ENCODE data around the gene PAM.

Gene PAM

DNA sequence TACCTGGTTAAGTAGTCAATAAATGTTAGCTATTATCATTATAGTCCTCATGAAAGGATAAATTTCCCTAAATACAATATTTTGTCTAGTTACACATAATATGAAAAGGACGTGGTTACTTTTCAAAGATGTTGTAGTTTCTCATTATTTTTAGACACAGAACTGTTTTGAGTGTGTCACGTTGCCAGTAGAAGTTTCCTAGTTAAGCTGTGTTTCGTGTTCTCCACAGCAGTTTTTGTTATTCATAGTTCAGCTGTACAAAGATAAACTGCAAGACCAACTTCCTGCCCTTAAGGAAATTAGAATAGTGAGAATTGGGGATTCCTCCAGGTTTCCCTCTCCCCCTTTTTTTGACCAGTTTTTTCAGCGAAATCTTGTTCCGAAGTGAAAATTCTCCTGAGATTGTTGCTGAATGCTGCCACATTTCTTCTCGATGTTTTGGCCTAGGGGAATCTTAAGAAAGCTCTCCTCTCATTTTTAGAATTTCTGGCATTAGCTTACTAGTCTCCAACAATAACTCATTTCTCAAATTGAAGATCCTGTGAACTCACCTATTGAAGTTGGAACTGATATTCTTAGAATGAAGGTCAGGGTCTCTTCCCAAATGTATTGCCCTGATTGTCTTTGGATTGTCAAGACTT, 176.1 kb downstream of the PAM start:
- TF ChIP-seq TAF1 (IDR thresholded peaks at IDR 0.05; ENCODE audit: low read depth, low read length) (no peak), PAX5 (IDR thresholded peaks at IDR 0.05; ENCODE audit: insufficient read depth, low read length, severe bottlenecking) (no peak), POU2F2 (IDR thresholded peaks at IDR 0.05; ENCODE audit: low read depth, low read length) (no peak), POLR2A (IDR thresholded peaks at IDR 0.05; ENCODE audit: low read depth, low read length) (no peak), POLR2AphosphoS5 (IDR thresholded peaks at IDR 0.05; ENCODE audit: low read depth, low read length) (no peak), SPI1 (IDR thresholded peaks at IDR 0.05; ENCODE audit: low read depth, low read length) (no peak)
- no peak for FAIRE-seq

DNA sequence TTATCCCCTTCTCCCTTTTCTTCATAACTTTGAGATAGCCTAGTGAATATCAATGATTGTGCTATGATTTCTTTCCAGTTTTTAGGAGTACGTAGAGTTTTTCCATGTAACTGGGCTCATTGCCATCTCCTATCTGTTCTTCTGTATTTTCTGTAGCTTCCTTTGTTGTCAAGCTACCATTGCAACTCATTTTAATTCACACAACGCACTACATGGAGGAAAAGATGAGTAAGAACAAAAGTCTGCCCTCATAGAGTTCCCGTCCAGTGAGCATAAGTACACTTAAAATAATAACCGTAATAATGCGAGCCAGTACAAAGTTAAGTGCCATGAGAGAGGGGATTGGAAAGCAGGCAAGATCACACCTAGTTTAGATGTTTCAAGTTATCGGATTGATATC, 177.7 kb downstream of the PAM start:
- DNase-seq (ENCODE audit: insufficient read length, low spot score) (no peak), FAIRE-seq (no peak)
- TF ChIP-seq TAF1 (IDR thresholded peaks at IDR 0.05; ENCODE audit: low read depth, low read length), result no peak
- TF ChIP-seq POLR2AphosphoS5 (IDR thresholded peaks at IDR 0.05; ENCODE audit: low read depth, low read length), result no peak
- no peak for TF ChIP-seq POLR2A (IDR thresholded peaks at IDR 0.05; ENCODE audit: low read depth, low read length)
- TF ChIP-seq POU2F2 (IDR thresholded peaks at IDR 0.05; ENCODE audit: low read depth, low read length), result no peak
- TF ChIP-seq SPI1 (IDR thresholded peaks at IDR 0.05; ENCODE audit: low read depth, low read length), result no peak
- no peak for TF ChIP-seq PAX5 (IDR thresholded peaks at IDR 0.05; ENCODE audit: insufficient read depth, low read length, severe bottlenecking)

More for the DNA sequence above, 176.1 kb downstream of the PAM start:
- DNase-seq (ENCODE audit: insufficient read length, low spot score), result no peak

DNA sequence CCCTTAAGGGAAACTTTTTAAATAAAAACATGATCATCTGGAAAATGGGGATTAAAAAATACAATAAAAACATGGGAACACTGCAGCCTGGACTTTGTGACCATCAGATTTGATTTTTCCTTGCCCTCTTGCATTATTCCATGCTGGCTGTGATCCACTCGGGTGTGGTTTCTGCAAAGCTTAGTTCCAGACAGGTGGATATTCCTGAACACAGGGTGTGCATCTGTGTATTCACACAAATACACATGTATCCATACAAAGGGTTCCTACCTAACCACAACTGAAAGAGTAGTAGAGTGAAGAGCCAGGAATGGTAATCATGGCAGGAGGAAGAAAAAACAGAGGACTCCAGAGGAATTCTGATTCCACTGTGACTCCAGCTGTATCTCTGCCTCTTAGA, 178.2 kb downstream of the PAM start:
- no peak for DNase-seq (ENCODE audit: insufficient read length, low spot score)
- no peak for FAIRE-seq
- no peak for TF ChIP-seq POLR2A (IDR thresholded peaks at IDR 0.05; ENCODE audit: low read depth, low read length)
- no peak for TF ChIP-seq SPI1 (IDR thresholded peaks at IDR 0.05; ENCODE audit: low read depth, low read length)
- TF ChIP-seq TAF1 (IDR thresholded peaks at IDR 0.05; ENCODE audit: low read depth, low read length), result no peak
- TF ChIP-seq PAX5 (IDR thresholded peaks at IDR 0.05; ENCODE audit: insufficient read depth, low read length, severe bottlenecking), result no peak
- no peak for TF ChIP-seq POLR2AphosphoS5 (IDR thresholded peaks at IDR 0.05; ENCODE audit: low read depth, low read length)
- no peak for TF ChIP-seq POU2F2 (IDR thresholded peaks at IDR 0.05; ENCODE audit: low read depth, low read length)

DNA sequence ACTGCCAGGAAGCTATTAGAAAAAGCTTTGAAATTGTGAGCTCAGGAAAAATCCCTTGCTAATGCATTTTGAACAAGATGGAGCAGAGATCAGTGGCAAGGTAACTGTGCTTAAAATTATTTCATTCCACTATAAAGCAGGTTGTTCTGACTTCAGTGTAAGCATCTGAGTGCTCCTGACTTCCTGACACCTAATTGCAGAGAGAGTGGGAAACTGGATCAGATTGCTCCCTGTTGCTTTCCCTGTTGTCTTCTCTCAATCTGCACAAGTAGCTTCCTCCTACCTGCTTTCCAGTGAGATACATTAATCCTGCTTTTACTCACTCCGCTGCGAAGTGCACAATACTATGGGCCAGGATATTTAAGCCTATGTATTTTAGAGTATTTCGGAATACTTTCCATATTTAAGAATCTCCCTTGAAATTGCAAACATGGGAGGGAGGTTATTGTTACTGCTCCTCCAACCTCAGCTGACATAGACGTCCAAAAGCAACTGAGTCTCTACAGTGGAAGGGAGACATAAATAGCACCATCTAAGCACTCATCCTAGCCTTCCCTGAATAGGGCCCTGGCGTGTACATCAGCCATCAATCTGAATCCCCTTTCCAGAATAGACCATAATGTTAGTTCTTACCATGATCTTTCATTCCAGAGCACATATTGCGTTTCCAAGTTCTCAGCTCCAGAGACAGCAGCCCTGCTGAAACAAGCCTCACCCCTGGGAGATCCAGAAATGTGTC, 178.8 kb downstream of the PAM start:
- no peak for FAIRE-seq
- no peak for DNase-seq (ENCODE audit: insufficient read length, low spot score)
- TF ChIP-seq TAF1 (IDR thresholded peaks at IDR 0.05; ENCODE audit: low read depth, low read length), result no peak
- TF ChIP-seq POLR2AphosphoS5 (IDR thresholded peaks at IDR 0.05; ENCODE audit: low read depth, low read length), result no peak
- no peak for TF ChIP-seq POLR2A (IDR thresholded peaks at IDR 0.05; ENCODE audit: low read depth, low read length)
- TF ChIP-seq PAX5 (IDR thresholded peaks at IDR 0.05; ENCODE audit: insufficient read depth, low read length, severe bottlenecking), result no peak
- TF ChIP-seq SPI1 (IDR thresholded peaks at IDR 0.05; ENCODE audit: low read depth, low read length), result no peak
- TF ChIP-seq POU2F2 (IDR thresholded peaks at IDR 0.05; ENCODE audit: low read depth, low read length), result no peak

GRCh38 chr5:102937894-102938293, 182.8 kb downstream of the PAM start:
- no peak for TF ChIP-seq SPI1 (IDR thresholded peaks at IDR 0.05; ENCODE audit: low read depth, low read length)
- no peak for TF ChIP-seq POU2F2 (IDR thresholded peaks at IDR 0.05; ENCODE audit: low read depth, low read length)
- TF ChIP-seq PAX5 (IDR thresholded peaks at IDR 0.05; ENCODE audit: insufficient read depth, low read length, severe bottlenecking), result no peak
- TF ChIP-seq POLR2A (IDR thresholded peaks at IDR 0.05; ENCODE audit: low read depth, low read length), result no peak
- TF ChIP-seq TAF1 (IDR thresholded peaks at IDR 0.05; ENCODE audit: low read depth, low read length), result no peak
- no peak for TF ChIP-seq POLR2AphosphoS5 (IDR thresholded peaks at IDR 0.05; ENCODE audit: low read depth, low read length)
- DNase-seq (ENCODE audit: insufficient read length, low spot score) (no peak), FAIRE-seq (no peak)

DNA sequence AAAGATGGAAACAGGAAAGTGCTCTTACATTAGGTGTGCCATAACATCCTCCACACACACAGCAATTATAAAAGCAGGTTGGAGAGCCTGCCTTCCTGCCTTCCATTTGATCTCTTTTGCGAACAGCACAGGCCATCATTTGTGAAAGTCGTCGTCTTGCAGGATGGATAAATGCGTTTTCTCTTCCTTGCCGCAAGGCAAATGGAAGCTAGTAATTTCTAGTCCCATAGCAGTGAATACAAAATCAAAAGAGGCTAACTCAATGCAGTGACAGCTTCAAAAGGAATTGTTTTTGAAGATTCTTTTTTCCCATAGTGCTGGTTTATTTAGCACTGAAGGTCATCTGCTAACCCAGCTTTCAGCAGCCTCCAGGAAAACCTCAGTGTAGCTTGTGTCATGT, 186.0 kb downstream of the PAM start:
- no peak for FAIRE-seq
- no peak for TF ChIP-seq POLR2AphosphoS5 (IDR thresholded peaks at IDR 0.05; ENCODE audit: low read depth, low read length)
- no peak for TF ChIP-seq PAX5 (IDR thresholded peaks at IDR 0.05; ENCODE audit: insufficient read depth, low read length, severe bottlenecking)
- no peak for TF ChIP-seq TAF1 (IDR thresholded peaks at IDR 0.05; ENCODE audit: low read depth, low read length)
- no peak for TF ChIP-seq POLR2A (IDR thresholded peaks at IDR 0.05; ENCODE audit: low read depth, low read length)
- TF ChIP-seq POU2F2 (IDR thresholded peaks at IDR 0.05; ENCODE audit: low read depth, low read length), result no peak
- no peak for TF ChIP-seq SPI1 (IDR thresholded peaks at IDR 0.05; ENCODE audit: low read depth, low read length)
- DNase-seq (ENCODE audit: insufficient read length, low spot score), result no peak

DNA sequence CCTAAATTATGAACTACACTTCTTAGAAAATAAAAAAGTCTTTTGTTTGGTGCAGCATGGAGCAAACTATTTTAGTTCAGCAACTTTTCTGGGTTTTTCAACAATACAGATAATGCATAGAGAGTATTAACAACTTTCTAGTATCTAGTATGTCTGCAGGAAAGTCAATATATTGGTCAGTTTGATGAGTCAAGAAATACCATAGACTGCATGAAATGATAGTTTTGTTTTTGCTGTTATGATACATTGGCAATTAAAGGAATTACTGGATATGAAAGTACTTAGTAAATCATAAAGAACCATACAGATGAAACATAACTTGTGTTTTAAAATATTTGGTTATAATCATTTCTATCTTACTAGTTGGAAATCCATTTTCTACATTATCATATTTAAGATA, 191.3 kb downstream of the PAM start:
- TF ChIP-seq SPI1 (IDR thresholded peaks at IDR 0.05; ENCODE audit: low read depth, low read length), result no peak
- FAIRE-seq (no peak), DNase-seq (ENCODE audit: insufficient read length, low spot score) (no peak)

DNA sequence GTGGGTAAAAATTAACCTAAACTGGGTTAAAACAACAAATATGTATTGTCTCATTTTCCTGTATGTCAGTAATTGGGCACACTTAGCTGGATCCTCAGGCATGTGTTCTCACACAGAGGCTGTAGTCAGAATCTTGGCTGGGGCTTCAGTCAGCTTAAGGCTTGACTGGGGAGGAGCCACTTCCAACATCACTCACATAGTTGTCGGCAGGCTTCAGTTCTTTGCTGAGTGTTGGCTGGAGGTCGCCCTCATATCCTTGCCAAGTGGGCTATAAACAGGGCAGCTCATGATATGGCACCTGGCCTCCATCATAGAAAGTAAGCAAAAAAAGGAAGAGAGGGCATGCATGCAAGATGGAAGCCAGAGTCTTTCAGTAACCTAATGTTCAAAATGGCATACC, 191.9 kb downstream of the PAM start:
- DNase-seq (ENCODE audit: insufficient read length, low spot score) (no peak), FAIRE-seq (no peak)
- TF ChIP-seq PAX5 (IDR thresholded peaks at IDR 0.05; ENCODE audit: insufficient read depth, low read length, severe bottlenecking) (no peak), POLR2A (IDR thresholded peaks at IDR 0.05; ENCODE audit: low read depth, low read length) (no peak), POLR2AphosphoS5 (IDR thresholded peaks at IDR 0.05; ENCODE audit: low read depth, low read length) (no peak), POU2F2 (IDR thresholded peaks at IDR 0.05; ENCODE audit: low read depth, low read length) (no peak), SPI1 (IDR thresholded peaks at IDR 0.05; ENCODE audit: low read depth, low read length) (no peak), TAF1 (IDR thresholded peaks at IDR 0.05; ENCODE audit: low read depth, low read length) (no peak)

- no peak for FAIRE-seq
- no peak for TF ChIP-seq POLR2AphosphoS5 (IDR thresholded peaks at IDR 0.05; ENCODE audit: low read depth, low read length)
- no peak for TF ChIP-seq POU2F2 (IDR thresholded peaks at IDR 0.05; ENCODE audit: low read depth, low read length)
- no peak for TF ChIP-seq PAX5 (IDR thresholded peaks at IDR 0.05; ENCODE audit: insufficient read depth, low read length, severe bottlenecking)
- no peak for TF ChIP-seq TAF1 (IDR thresholded peaks at IDR 0.05; ENCODE audit: low read depth, low read length)
- no peak for TF ChIP-seq SPI1 (IDR thresholded peaks at IDR 0.05; ENCODE audit: low read depth, low read length)
- TF ChIP-seq POLR2A (IDR thresholded peaks at IDR 0.05; ENCODE audit: low read depth, low read length), result no peak
- no peak for DNase-seq (ENCODE audit: insufficient read length, low spot score)
These were observed 200.4 kb downstream of the PAM start for GRCh38 chr5:102955488-102955887.

Data from GM12891 (cell line).